Measurements from ENCODE around the gene NUBP1. TPM values are rescaled to one million over a fixed set of nuclear protein-coding genes. Genes with fewer than 3 reads are reported as not detected.

The NUBP1 gene
- total RNA-seq, 1 donor from 2014 or later = 21.6 TPM

GRCh38 chr16:10694830-10695229, 48.8 kb upstream of the NUBP1 start, which contains the start of gene TEKT5:
TEKT5 (minus strand) TSS chr16:10694930; CDS start chr16:10694873, 57 bp downstream.
- Mint-ChIP-seq H3K4me3 (no peak within 1 kb of the TSS), H3K27me3 (ENCODE audit: insufficient read depth, low read depth) (peaks cover 14% of the 10 kb centered on the region)
- no peaks in the 10 kb centered on the region for H3K79me2 ChIP-seq (ENCODE audit: low read depth)

GRCh38 chr16:10699756-10700155, 43.9 kb upstream of the NUBP1 start:
- no peak overlapping the region for H3K4me3 Mint-ChIP-seq
- Histone ChIP-seq H3K9ac (no peak overlapping the region), H3K4me1 (no peaks in the 10 kb centered on the region), H2AFZ (replicated peaks) (no peak overlapping the region), H3K27me3 (no peaks in the 10 kb centered on the region), H3F3A (ENCODE audit: low read depth) (peaks cover 31% of the 10 kb centered on the region), H4K20me1 (ENCODE audit: low read depth) (no peaks in the 10 kb centered on the region), H3K4me2 (no peak overlapping the region), H3K27ac (no peak overlapping the region), H3K4me3 (no peak overlapping the region), H3K9me3 (ENCODE audit: low read depth) (no peaks in the 10 kb centered on the region), H3K36me3 (no peaks in the 10 kb centered on the region), H3K79me2 (ENCODE audit: low read depth) (no peaks in the 10 kb centered on the region)
- no peak overlapping the region for H3K27ac Mint-ChIP-seq
- TF ChIP-seq EZH2phosphoT487 (IDR thresholded peaks at IDR 0.05) = no peak
- TF ChIP-seq CTCF (IDR thresholded peaks at IDR 0.05) = no peak
- TF ChIP-seq EZH2 (IDR thresholded peaks at IDR 0.05) = no peak
- H3K27me3 Mint-ChIP-seq (ENCODE audit: insufficient read depth, low read depth) = peaks cover 3% of the 10 kb centered on the region
- DNase-seq (ENCODE audit: low spot score) = no peak
- no peaks in the 10 kb centered on the region for H3K36me3 Mint-ChIP-seq
- H3K4me1 Mint-ChIP-seq = no peaks in the 10 kb centered on the region
- H3K9me3 Mint-ChIP-seq = no peaks in the 10 kb centered on the region

More at GRCh38 chr16:10694830-10695229, 48.8 kb upstream of the NUBP1 start, which contains the start of gene TEKT5:
- H3K9me3 Mint-ChIP-seq = no peaks in the 10 kb centered on the region
- no peak within 1 kb of the TSS for H3K4me3 ChIP-seq
- no peaks in the 10 kb centered on the region for H3K36me3 ChIP-seq
- no peaks in the 10 kb centered on the region for H3K9me3 ChIP-seq (ENCODE audit: low read depth)
- no peak within 1 kb of the TSS for H3K4me2 ChIP-seq
- no peak within 1 kb of the TSS for H3K9ac ChIP-seq
- H2AFZ ChIP-seq (replicated peaks) = no peak within 1 kb of the TSS
- TF ChIP-seq EZH2phosphoT487 (IDR thresholded peaks at IDR 0.05) (no peak), CTCF (IDR thresholded peaks at IDR 0.05) (no peak), EZH2 (IDR thresholded peaks at IDR 0.05) (no peak)
- H3K4me1 ChIP-seq = no peaks in the 10 kb centered on the region
- no peaks in the 10 kb centered on the region for H3K27me3 ChIP-seq
- H3F3A ChIP-seq (ENCODE audit: low read depth) = peaks cover 11% of the 10 kb centered on the region
- no peak for DNase-seq (ENCODE audit: low spot score)
- H3K4me1 Mint-ChIP-seq = no peaks in the 10 kb centered on the region
- no peak within 1 kb of the TSS for H3K27ac ChIP-seq
- no peaks in the 10 kb centered on the region for H4K20me1 ChIP-seq (ENCODE audit: low read depth)
- H3K27ac Mint-ChIP-seq = no peak within 1 kb of the TSS
- no peaks in the 10 kb centered on the region for H3K36me3 Mint-ChIP-seq

GRCh38 chr16:10708969-10709368, 34.7 kb upstream of the NUBP1 start:
- no peak overlapping the region for H2AFZ ChIP-seq (replicated peaks)
- no peaks in the 10 kb centered on the region for H3K27me3 Mint-ChIP-seq (ENCODE audit: insufficient read depth, low read depth)
- no peak overlapping the region for H3K27ac Mint-ChIP-seq
- H3K36me3 Mint-ChIP-seq = no peaks in the 10 kb centered on the region
- no peak for DNase-seq (ENCODE audit: low spot score)
- H3K79me2 ChIP-seq (ENCODE audit: low read depth) = no peaks in the 10 kb centered on the region
- no peaks in the 10 kb centered on the region for H3K4me1 ChIP-seq
- no peak overlapping the region for H3K4me2 ChIP-seq
- no peak overlapping the region for H3K4me3 Mint-ChIP-seq
- no peaks in the 10 kb centered on the region for H3K36me3 ChIP-seq
- no peak overlapping the region for H3K4me3 ChIP-seq
- H3K27me3 ChIP-seq = peaks cover 5% of the 10 kb centered on the region
- H3K4me1 Mint-ChIP-seq = no peaks in the 10 kb centered on the region
- H3K9me3 ChIP-seq (ENCODE audit: low read depth) = no peaks in the 10 kb centered on the region
- H3K9me3 Mint-ChIP-seq = no peaks in the 10 kb centered on the region
- TF ChIP-seq EZH2 (IDR thresholded peaks at IDR 0.05) (no peak), EZH2phosphoT487 (IDR thresholded peaks at IDR 0.05) (no peak), CTCF (IDR thresholded peaks at IDR 0.05) (no peak)
- no peak overlapping the region for H3K27ac ChIP-seq
- H4K20me1 ChIP-seq (ENCODE audit: low read depth) = no peaks in the 10 kb centered on the region
- peaks cover 31% of the 10 kb centered on the region for H3F3A ChIP-seq (ENCODE audit: low read depth)
- no peak overlapping the region for H3K9ac ChIP-seq
